Muscle layer of duodenum (tissue), 2 donors: ENCODE data around the gene RPL29.

ENCODE experiments used
- H3K27ac ChIP-seq: one replicate; pipeline ENCODE4 v1.7.0; 2013; ENCODE audit warnings: mild to moderate bottlenecking, low read length
- H3K27me3 ChIP-seq: one replicate; pipeline ENCODE4 v1.7.0; 2013; ENCODE audit warnings: low read depth, mild to moderate bottlenecking, control low read depth, low read length
- H3K36me3 ChIP-seq, 2 donors: one replicate each; pipeline ENCODE4 v1.7.0; 2013; ENCODE audit warnings: low read length in 2 of 2, control low read depth in 1 of 2, mild to moderate bottlenecking in 1 of 2; ENCODE audit not compliant: insufficient read depth in 2 of 2, control insufficient read depth in 1 of 2
- H3K4me1 ChIP-seq, 2 donors: one replicate each; pipeline ENCODE4 v1.7.0; 2013; ENCODE audit warnings: low read length in 2 of 2, mild to moderate bottlenecking in 2 of 2, control low read depth in 1 of 2, moderate library complexity in 1 of 2; ENCODE audit not compliant: insufficient read depth in 2 of 2, control insufficient read depth in 1 of 2
- H3K4me3 ChIP-seq, 2 donors: one replicate each; pipeline ENCODE4 v1.7.0; 2013; ENCODE audit warnings: low read length in 2 of 2, low read depth in 1 of 2, mild to moderate bottlenecking in 1 of 2
- H3K9me3 ChIP-seq, 2 donors: one replicate each; pipeline ENCODE4 v1.7.0; 2013; ENCODE audit warnings: low read length in 2 of 2, control low read depth in 1 of 2, mild to moderate bottlenecking in 1 of 2; ENCODE audit not compliant: control insufficient read depth in 1 of 2
- donor health status: healthy.

Gene RPL29

GRCh38 chr3:52015438-52016228 is 19.9 kb upstream of the RPL29 start:
- Histone ChIP-seq H3K27ac (no peak overlapping the region), H3K36me3 (no peaks in the 10 kb centered on the region), H3K27me3 (no peaks in the 10 kb centered on the region), H3K4me1 (peaks cover 0 to 7% of the 10 kb centered on the region in 2 donors), H3K9me3 (no peaks in the 10 kb centered on the region), H3K4me3 (no peak overlapping the region)

GRCh38 chr3:52014613-52015012 is 18.9 kb upstream of the RPL29 start:
- Histone ChIP-seq H3K4me3 (no peak overlapping the region), H3K4me1 (peaks cover 0 to 3% of the 10 kb centered on the region in 2 donors), H3K36me3 (no peaks in the 10 kb centered on the region), H3K27me3 (no peaks in the 10 kb centered on the region), H3K9me3 (no peaks in the 10 kb centered on the region), H3K27ac (no peak overlapping the region)

- Histone ChIP-seq H3K4me1 (no peaks in the 10 kb centered on the region), H3K27ac (no peak overlapping the region), H3K27me3 (no peaks in the 10 kb centered on the region)
These were observed 18.3 kb upstream of the RPL29 start for GRCh38 chr3:52013802-52014598.

GRCh38 chr3:52012699-52013098 is 17.0 kb upstream of the RPL29 start:
- H3K4me1 ChIP-seq: no peaks in the 10 kb centered on the region
- no peaks in the 10 kb centered on the region for H3K36me3 ChIP-seq
- no peak overlapping the region for H3K27ac ChIP-seq
- H3K4me3 ChIP-seq: no peak overlapping the region
- H3K27me3 ChIP-seq: no peaks in the 10 kb centered on the region
- H3K9me3 ChIP-seq: no peaks in the 10 kb centered on the region

More at GRCh38 chr3:52013802-52014598, 18.3 kb upstream of the RPL29 start:
- no peak overlapping the region for H3K4me3 ChIP-seq
- H3K9me3 ChIP-seq: no peaks in the 10 kb centered on the region
- H3K36me3 ChIP-seq: no peaks in the 10 kb centered on the region

- peaks cover 0 to 13% of the 10 kb centered on the region in 2 donors for H3K4me1 ChIP-seq
These were observed 14.7 kb upstream of the RPL29 start for GRCh38 chr3:52010431-52010830.

GRCh38 chr3:52007291-52007690 is 11.6 kb upstream of the RPL29 start:
- no peaks in the 10 kb centered on the region for H3K27me3 ChIP-seq
- no peaks in the 10 kb centered on the region for H3K9me3 ChIP-seq
- H3K4me3 ChIP-seq: no peak overlapping the region
- no peaks in the 10 kb centered on the region for H3K36me3 ChIP-seq
- peaks cover 0 to 24% of the 10 kb centered on the region in 2 donors for H3K4me1 ChIP-seq
- H3K27ac ChIP-seq: no peak overlapping the region

More at GRCh38 chr3:52010431-52010830, 14.7 kb upstream of the RPL29 start:
- Histone ChIP-seq H3K27me3 (no peaks in the 10 kb centered on the region), H3K36me3 (no peaks in the 10 kb centered on the region), H3K9me3 (no peaks in the 10 kb centered on the region), H3K4me3 (no peak overlapping the region), H3K27ac (no peak overlapping the region)

GRCh38 chr3:52006820-52007133 is 11.1 kb upstream of the RPL29 start:
- peaks cover 0 to 24% of the 10 kb centered on the region in 2 donors for H3K4me1 ChIP-seq
- no peaks in the 10 kb centered on the region for H3K27me3 ChIP-seq
- H3K36me3 ChIP-seq: no peaks in the 10 kb centered on the region
- no peak overlapping the region for H3K4me3 ChIP-seq
- H3K27ac ChIP-seq: no peak overlapping the region
- no peaks in the 10 kb centered on the region for H3K9me3 ChIP-seq

GRCh38 chr3:52006017-52006819 is 10.5 kb upstream of the RPL29 start:
- H3K27ac ChIP-seq: no peak overlapping the region
- H3K4me1 ChIP-seq: peaks cover 0 to 28% of the 10 kb centered on the region in 2 donors
- no peak overlapping the region for H3K4me3 ChIP-seq
- no peaks in the 10 kb centered on the region for H3K27me3 ChIP-seq
- no peaks in the 10 kb centered on the region for H3K9me3 ChIP-seq
- no peaks in the 10 kb centered on the region for H3K36me3 ChIP-seq

GRCh38 chr3:52005571-52005986 is 9.9 kb upstream of the RPL29 start:
- Histone ChIP-seq H3K27ac (no peak overlapping the region), H3K4me1 (peaks cover 0 to 28% of the 10 kb centered on the region in 2 donors), H3K9me3 (no peaks in the 10 kb centered on the region), H3K27me3 (no peaks in the 10 kb centered on the region), H3K4me3 (no peak overlapping the region), H3K36me3 (no peaks in the 10 kb centered on the region)

GRCh38 chr3:52004906-52005395 is 9.3 kb upstream of the RPL29 start:
- Histone ChIP-seq H3K4me1 (peaks cover 0 to 28% of the 10 kb centered on the region in 2 donors), H3K27me3 (no peaks in the 10 kb centered on the region), H3K27ac (no peak overlapping the region), H3K36me3 (no peaks in the 10 kb centered on the region), H3K9me3 (no peaks in the 10 kb centered on the region), H3K4me3 (no peak overlapping the region)
